Right forelimb (tissue), 1 donor: ENCODE data around the gene MUL1.

Source experiments
- DNase-seq: peaks from one replicate; pipeline ENCODE4 v3.0.0-alpha.2; 2018

MUL1 gene

DNA sequence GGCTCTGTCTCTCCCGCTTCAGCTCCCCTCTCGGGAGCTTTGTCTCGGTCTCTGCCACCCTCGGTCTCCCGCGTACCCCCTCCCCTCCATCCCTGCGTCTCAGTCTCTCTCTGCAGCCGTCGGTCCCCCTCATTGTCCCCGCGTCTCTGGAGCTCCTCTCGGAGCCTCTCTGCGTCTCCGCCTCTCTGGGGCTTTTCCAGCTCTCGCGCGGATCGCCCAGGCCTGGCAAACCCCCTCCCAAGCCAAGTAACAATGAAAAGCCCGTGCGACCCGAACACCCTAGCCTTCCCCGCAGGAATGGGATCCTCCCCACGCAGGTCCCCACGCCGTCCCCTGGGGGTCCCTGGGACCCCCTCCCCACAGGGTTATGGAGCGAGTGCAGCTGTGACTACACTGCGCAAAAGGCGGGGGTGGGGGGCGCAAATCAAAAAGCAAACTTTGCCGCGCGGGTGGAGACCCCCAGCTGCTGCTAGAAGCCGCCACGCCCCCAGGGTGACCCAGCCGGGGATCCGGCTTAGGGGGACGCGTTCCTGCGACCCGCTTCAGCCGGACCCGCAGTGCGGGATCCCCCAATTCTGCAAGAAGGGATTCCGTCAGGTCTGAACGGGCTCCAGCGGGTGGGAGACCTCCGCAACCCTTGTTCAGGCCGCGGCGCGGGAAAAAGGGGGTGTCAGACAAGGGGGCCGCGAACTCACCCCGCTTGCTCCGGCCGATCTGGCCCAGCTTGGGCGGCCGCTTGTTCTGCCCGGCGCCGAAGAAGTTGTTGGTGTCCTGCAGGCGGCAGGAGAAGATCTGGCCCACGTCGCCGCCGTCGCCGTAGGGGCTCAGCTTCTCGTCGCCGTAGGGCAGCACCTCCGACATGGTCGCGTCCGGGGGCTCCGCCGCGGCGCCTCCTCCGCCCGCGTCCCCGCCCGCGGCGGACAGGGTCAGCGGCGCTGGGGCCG is 23.2 kb downstream of the MUL1 start:
- no peak for DNase-seq

- no peak for DNase-seq
These were observed 24.0 kb downstream of the MUL1 start for GRCh38 chr1:20483833-20484518.

DNA sequence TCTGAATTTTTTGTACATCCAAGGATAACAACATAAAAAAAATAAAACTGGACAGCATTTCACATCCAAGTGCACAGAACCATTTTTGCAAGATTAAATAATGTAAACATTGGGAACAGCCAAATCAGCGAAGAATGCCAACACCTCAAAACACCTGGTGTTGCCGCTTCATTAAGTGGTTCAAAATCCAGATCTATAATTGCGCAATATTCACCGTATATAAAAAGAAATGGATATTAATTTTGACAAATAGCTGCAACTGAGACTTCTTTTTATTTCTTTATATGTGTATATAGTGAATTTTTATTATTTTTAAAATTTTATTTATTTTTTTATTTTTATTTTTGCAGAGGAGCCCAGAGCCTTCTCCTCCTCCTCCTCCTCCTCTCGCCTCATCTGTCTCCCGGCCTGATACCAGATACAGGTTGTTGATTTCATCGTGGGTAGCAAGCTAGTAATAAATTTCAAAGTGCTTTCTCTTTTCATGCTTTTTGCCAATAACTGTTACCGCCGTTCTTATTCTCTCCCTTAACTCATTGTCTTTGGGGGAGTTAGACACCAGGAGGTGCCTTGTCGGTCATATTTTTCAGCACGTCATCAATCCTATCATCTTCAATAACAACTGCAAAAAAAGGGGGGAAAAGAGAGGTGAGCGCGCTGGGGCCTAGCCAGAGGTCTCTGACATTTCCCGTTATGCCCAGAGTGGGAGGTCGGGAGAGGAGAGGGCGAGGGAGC is 24.7 kb downstream of the MUL1 start:
- no peak for DNase-seq

- no peak for DNase-seq
These were observed 26.1 kb downstream of the MUL1 start for GRCh38 chr1:20481643-20482498.

DNA sequence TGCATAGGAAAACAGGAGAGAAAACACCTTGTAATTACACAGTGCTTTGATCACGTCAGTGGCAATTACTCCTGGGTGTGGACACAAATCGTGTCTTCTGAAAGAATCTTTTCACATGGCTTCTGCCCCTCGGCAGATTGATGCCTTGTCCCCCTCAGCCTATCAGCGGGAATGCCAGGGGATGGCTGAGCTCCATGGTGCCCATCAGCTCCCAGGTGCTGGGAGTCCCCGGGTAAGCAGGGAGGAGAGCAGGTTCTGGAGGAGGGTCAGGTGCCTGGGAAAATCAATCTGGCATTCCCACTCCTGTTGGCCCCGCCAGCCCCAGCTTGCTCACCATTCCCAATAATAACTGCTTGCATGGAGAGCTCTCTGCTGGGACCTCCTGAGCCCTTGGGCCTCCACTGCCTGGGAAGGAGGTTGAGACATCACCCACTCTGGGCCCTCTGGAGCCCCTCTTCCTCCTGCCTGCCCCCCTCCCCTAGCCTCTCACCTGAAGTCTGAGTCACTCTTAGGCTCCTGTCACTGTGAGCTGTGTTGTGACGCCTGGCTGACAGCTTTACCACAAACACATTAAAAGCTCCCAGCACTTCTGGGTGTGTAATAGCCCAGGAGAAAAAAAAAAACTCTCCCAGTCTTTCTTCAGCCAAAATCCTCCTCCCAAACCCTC is 26.9 kb downstream of the MUL1 start:
- no peak for DNase-seq

GRCh38 chr1:20480243-20480944 is 27.6 kb downstream of the MUL1 start:
- DNase-seq, result no peak

DNA sequence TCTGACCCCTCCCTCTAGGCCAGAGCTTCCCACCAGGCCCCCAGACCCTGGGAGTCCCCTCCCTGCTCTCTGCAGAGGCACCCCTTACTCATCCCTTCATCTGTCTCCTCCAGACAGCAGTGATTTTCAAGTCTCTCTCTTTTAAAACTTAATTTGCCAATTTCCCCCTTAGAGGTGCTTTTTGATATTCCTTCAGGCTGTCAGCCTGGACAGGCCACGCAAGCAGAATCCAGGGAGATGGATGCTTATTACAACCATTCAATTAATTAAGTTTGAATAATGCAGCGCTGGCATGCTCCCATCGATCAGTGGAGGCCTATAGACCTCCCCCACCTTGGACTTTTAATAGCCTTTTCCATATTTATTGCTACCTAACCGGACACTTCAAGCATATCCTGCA is 28.1 kb downstream of the MUL1 start:
- DNase-seq, result no peak

- no peak for DNase-seq
These were observed 29.8 kb downstream of the MUL1 start for GRCh38 chr1:20478057-20478635.

DNA sequence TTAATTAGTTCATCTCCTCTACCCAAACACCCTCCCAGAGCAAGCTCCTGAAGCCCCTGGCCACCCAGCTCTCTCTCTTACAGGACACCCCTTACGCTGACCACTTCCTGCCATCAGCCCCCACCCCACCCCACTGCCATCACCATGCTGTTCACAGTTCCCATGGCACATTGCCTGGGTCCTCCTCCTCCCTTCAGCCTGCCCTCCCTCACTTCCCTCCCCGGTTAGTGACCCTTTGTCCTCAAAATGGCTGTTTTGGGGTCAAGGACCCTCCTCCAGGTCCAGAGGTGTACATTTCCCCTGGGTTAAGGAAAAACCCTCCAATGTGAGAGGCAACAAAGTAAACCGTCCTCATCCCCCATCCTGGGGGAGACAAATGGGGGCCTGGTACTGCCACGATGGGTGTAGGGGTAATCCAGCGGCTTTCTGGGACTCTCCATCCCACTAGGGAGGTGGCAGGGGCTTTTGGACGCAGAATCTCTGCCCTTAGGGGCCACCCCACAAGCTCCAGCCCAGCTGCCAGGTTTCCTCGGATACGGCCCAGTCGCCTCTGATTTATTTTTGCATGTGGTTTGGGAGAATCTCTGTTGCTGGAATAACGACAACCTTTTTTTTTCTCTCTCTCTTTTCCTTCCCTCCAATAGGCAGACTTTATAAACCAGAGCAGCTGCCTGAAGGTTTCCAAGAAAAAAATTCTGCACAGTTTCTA is 30.4 kb downstream of the MUL1 start:
- no peak for DNase-seq

- DNase-seq, result no peak
These were observed 31.5 kb downstream of the MUL1 start for GRCh38 chr1:20476265-20477038.

GRCh38 chr1:20474996-20475395 is 33.0 kb downstream of the MUL1 start:
- DNase-seq, result no peak

DNA sequence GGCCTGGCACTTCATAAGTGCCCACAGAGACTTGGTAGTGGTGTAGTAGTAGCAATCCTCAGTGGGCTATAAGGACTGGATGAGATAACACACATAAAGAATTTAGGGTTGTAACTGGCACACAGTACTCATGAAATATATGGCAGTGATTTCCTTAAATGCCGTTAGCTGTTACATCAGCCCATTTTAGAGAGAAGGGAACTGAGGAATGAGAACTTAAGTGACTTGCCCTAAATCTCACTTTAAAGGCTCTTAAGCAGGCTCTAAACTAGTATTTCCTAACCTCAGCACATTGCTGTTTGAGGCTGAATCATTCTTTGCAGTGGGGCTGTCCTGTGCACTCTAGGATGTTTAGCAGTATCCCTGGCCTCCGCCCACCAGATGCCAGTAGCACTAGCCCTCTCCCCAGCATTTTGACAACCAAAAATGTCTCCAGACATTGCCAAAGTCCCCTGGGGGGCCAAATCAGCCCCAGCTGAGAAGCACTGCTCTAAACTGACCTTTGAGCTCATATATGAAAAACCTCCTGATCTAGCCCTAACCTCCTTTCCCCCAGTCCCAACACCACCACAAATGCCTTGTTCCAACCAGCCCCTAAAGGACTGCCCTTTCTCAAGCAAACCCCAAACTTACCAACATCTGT is 33.5 kb downstream of the MUL1 start:
- no peak for DNase-seq

- DNase-seq, result no peak
These were observed 34.1 kb downstream of the MUL1 start for GRCh38 chr1:20473894-20474293.

DNA sequence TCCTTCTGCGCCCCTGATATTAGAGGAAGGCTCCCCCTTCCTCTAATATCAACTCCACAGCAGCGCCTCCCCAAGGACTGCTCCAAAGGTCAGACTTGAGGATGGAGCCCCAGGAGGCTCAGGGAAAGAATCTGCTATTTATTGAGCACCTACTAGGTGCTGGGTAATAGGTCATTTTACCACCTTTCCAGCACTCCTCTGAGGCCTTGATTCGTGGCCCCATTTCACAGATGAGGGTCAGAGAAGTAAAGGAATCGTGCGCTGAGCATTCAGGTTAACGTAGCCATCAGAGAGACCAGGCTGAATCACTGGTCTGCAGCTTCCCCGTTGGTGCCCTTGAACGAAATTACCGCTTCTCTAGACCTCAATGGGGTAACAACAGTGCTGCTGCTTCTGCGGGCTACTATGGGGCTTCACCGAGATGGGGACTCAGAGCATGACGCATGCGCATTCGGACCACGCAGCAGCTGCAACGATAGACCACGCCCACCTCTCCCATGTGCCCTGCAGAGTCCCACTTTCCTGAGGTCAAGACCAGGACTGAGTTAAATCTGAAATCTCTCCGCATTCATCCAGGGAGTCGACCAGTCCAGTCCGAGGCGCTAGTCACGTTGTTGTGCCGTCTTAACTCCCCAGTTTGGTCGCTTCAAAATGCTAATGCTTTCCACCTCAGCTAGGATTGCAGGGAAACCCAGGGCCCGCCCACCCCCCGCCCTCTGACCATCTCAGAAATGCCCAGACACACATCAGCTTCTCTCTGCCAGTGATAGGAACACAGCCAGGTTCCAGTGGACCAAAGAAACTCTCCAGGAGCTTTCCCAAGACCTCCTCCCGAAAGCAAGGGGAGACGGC is 34.9 kb downstream of the MUL1 start:
- DNase-seq, result no peak

GRCh38 chr1:20472121-20472520 is 35.8 kb downstream of the MUL1 start:
- DNase-seq, result no peak

- no peak for DNase-seq
These were observed 37.8 kb downstream of the MUL1 start for GRCh38 chr1:20470194-20470593.

DNA sequence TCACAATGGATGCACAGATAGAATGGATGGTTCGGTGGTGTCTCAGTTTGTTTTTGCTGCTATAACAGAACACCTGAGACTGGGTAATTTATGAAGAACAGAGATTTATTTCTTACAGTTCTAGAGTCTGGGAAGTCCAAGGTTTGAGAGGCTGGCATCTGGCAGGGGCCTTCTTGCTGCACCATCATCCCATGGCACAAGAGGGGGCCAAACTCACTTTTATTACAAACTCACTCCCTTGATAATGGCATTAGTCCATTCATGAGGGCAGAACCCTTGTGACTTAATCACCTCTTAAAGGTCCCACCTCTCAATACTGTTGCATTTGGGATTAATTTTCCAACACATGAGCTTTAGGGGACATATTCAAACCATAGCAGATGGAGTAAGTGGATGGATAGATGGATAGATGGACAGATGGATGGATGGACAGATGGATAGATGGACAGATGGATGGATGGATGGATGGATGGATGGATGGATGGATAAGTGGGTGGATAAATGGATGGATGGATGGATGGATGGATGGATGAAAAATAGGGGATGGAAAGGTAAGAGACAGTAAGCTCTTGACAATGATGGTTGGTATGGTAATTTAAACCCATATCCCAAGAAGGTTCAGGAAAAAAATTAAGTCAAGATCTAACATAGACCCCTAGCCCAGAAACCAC is 38.4 kb downstream of the MUL1 start:
- no peak for DNase-seq
